HEK293 (cell line): ENCODE results near the gene SCART1.

ENCODE experiments used
- CTCF ChIA-PET: fragments of 350-600 bp; formaldehyde crosslinking; extraction: SDS; loops from one replicate; lab custom pipeline; 2021; ENCODE audit warnings: antibody characterized with exemption; lab: Yijun Ruan, JAX
- POLR2A ChIA-PET: fragments of 300-600 bp; formaldehyde crosslinking; extraction: SDS; loops from one replicate; lab custom pipeline; 2020; ENCODE audit warnings: antibody characterized with exemption, inconsistent platforms; lab: Yijun Ruan, JAX
- H3K27ac ChIP-seq: fragments of 200-500 bp; sonication (Bioruptor generic); 2 replicates; pipeline ENCODE4 v1.5.1; 2014; ENCODE audit warnings: low read depth, low read length, control low read depth, inconsistent platforms; ENCODE audit errors: extremely low read depth
- H3K36me3 ChIP-seq, 2 experiments: fragments of 200-500 bp in 1 of 2; sonication (Bioruptor generic) in 1 of 2; 1 replicate in 1 of 2; 2 replicates in 1 of 2; pipeline ENCODE4 v1.5.1; 2014 to 2017; ENCODE audit warnings: inconsistent platforms in 2 of 2, low read length in 2 of 2; ENCODE audit not compliant: control insufficient read depth in 2 of 2, insufficient read depth in 1 of 2
- H3K4me1 ChIP-seq: fragments of 200-500 bp; sonication (Bioruptor generic); 2 replicates; pipeline ENCODE4 v1.5.1; 2014; ENCODE audit warnings: mild to moderate bottlenecking, low read length, inconsistent platforms; ENCODE audit not compliant: control insufficient read depth, insufficient read depth
- H3K4me3 ChIP-seq: 2 replicates; pipeline ENCODE4 v1.5.1; 2011; ENCODE audit warnings: low read depth, mild to moderate bottlenecking, control low read depth, low read length, moderate library complexity
- H3K9me3 ChIP-seq: fragments of 200-500 bp; sonication (Bioruptor generic); 2 replicates; pipeline ENCODE4 v1.5.1; 2014; ENCODE audit warnings: low read depth, low read length, inconsistent platforms; ENCODE audit not compliant: control insufficient read depth, insufficient read depth
- BCL6B ChIP-seq: fragments of 450-650 bp; formaldehyde crosslinking; IDR thresholded peaks from 2 replicates; pipeline ENCODE4 v1.5.1; 2017; ENCODE audit warnings: missing biosample characterization, missing genetic modification characterization
- EGR2 ChIP-seq: fragments of 450-650 bp; formaldehyde crosslinking; IDR thresholded peaks from 2 replicates; pipeline ENCODE4 v1.5.1; 2016; ENCODE audit warnings: low read depth, missing biosample characterization, missing genetic modification characterization
- GLI4 ChIP-seq: fragments of 450-650 bp; formaldehyde crosslinking; IDR thresholded peaks from 2 replicates; pipeline ENCODE4 v1.5.1; 2016; ENCODE audit warnings: missing biosample characterization, missing genetic modification characterization
- HIC1 ChIP-seq: fragments of 450-650 bp; formaldehyde crosslinking; IDR thresholded peaks from 2 replicates; pipeline ENCODE4 v1.5.1; 2016; ENCODE audit warnings: missing biosample characterization, missing genetic modification characterization
- KLF10 ChIP-seq: fragments of 450-650 bp; IDR thresholded peaks from 2 replicates; pipeline ENCODE4 v1.5.1; 2018; ENCODE audit warnings: missing biosample characterization, mild to moderate bottlenecking, missing genetic modification characterization
- KLF9 ChIP-seq: fragments of 450-650 bp; formaldehyde crosslinking; IDR thresholded peaks from 2 replicates; pipeline ENCODE4 v1.5.1; 2016; ENCODE audit warnings: missing biosample characterization, missing genetic modification characterization, low read depth
- SETDB1 ChIP-seq: IDR thresholded peaks from one replicate; pipeline ENCODE4 v1.6.1; 2017; ENCODE audit warnings: mild to moderate bottlenecking, low read length, moderate library complexity, mixed read lengths; ENCODE audit not compliant: insufficient read length
- ZFP69B ChIP-seq: fragments of 450-650 bp; formaldehyde crosslinking; IDR thresholded peaks from 2 replicates; pipeline ENCODE4 v1.5.1; 2016; ENCODE audit warnings: missing biosample characterization, missing genetic modification characterization
- ZNF24 ChIP-seq: fragments of 450-650 bp; formaldehyde crosslinking; IDR thresholded peaks from 2 replicates; pipeline ENCODE4 v1.5.1; 2016; ENCODE audit warnings: missing biosample characterization, missing genetic modification characterization
- ZNF280D ChIP-seq: fragments of 450-650 bp; formaldehyde crosslinking; IDR thresholded peaks from 2 replicates; pipeline ENCODE4 v1.5.1; 2016; ENCODE audit warnings: missing biosample characterization, missing genetic modification characterization
- ZNF335 ChIP-seq: fragments of 450-650 bp; formaldehyde crosslinking; conservative IDR thresholded peaks from 2 replicates; pipeline ENCODE4 v1.5.1; 2016; ENCODE audit warnings: missing biosample characterization, missing genetic modification characterization
- ZNF37A ChIP-seq: fragments of 450-650 bp; IDR thresholded peaks from 2 replicates; pipeline ENCODE4 v1.5.1; 2018; ENCODE audit warnings: missing biosample characterization, missing genetic modification characterization
- ZNF391 ChIP-seq: fragments of 450-650 bp; formaldehyde crosslinking; IDR thresholded peaks from 2 replicates; pipeline ENCODE4 v1.5.1; 2016; ENCODE audit warnings: low read depth, missing biosample characterization, missing genetic modification characterization, borderline replicate concordance
- ZNF394 ChIP-seq: fragments of 450-650 bp; formaldehyde crosslinking; IDR thresholded peaks from 2 replicates; pipeline ENCODE4 v1.5.1; 2016; ENCODE audit warnings: missing biosample characterization, missing genetic modification characterization, mild to moderate bottlenecking, moderate library complexity, borderline replicate concordance
- ZNF510 ChIP-seq: fragments of 450-650 bp; formaldehyde crosslinking; IDR thresholded peaks from 2 replicates; pipeline ENCODE4 v1.5.1; 2018; ENCODE audit warnings: mild to moderate bottlenecking, missing genetic modification characterization, missing biosample characterization; ENCODE audit not compliant: insufficient replicate concordance
- ZNF530 ChIP-seq: fragments of 450-650 bp; formaldehyde crosslinking; IDR thresholded peaks from 2 replicates; pipeline ENCODE4 v1.5.1; 2016; ENCODE audit warnings: low read depth, missing biosample characterization, missing genetic modification characterization
- ZNF544 ChIP-seq: fragments of 450-650 bp; formaldehyde crosslinking; IDR thresholded peaks from 2 replicates; pipeline ENCODE4 v1.5.0; 2017; ENCODE audit warnings: missing biosample characterization, missing genetic modification characterization
- ZNF548 ChIP-seq: fragments of 450-650 bp; formaldehyde crosslinking; IDR thresholded peaks from 2 replicates; pipeline ENCODE4 v1.5.1; 2016; ENCODE audit warnings: missing biosample characterization, missing genetic modification characterization
- ZNF555 ChIP-seq: fragments of 450-650 bp; formaldehyde crosslinking; conservative IDR thresholded peaks from 2 replicates; pipeline ENCODE4 v1.5.1; 2017; ENCODE audit warnings: missing biosample characterization, mild to moderate bottlenecking, missing genetic modification characterization, inconsistent platforms
- ZNF707 ChIP-seq: fragments of 450-650 bp; formaldehyde crosslinking; IDR thresholded peaks from 2 replicates; pipeline ENCODE4 v1.5.1; 2016; ENCODE audit warnings: missing biosample characterization, missing genetic modification characterization
- ZNF791 ChIP-seq: fragments of 450-650 bp; formaldehyde crosslinking; IDR thresholded peaks from 2 replicates; pipeline ENCODE4 v1.5.1; 2016; ENCODE audit warnings: missing biosample characterization, missing genetic modification characterization
- ZSCAN4 ChIP-seq: fragments of 450-650 bp; formaldehyde crosslinking; IDR thresholded peaks from 2 replicates; pipeline ENCODE4 v1.5.1; 2017; ENCODE audit warnings: missing biosample characterization, missing genetic modification characterization
- ZSCAN5A ChIP-seq: fragments of 450-650 bp; formaldehyde crosslinking; IDR thresholded peaks from 2 replicates; pipeline ENCODE4 v1.5.1; 2016; ENCODE audit warnings: missing biosample characterization, missing genetic modification characterization

SCART1 gene

GRCh38 chr10:133473270-133473669, 19.5 kb downstream of the SCART1 start:
- POLR2A ChIA-PET, result no interaction called here
- CTCF ChIA-PET, result interaction anchor here (0.7 kb wide), 1 partner anchor 28 kb away, joined by 3 read pairs; no protein-coding TSS in a partner anchor
- Histone ChIP-seq H3K4me1 (no peaks in the 10 kb centered on the region), H3K4me3 (no peak overlapping the region), H3K9me3 (no peaks in the 10 kb centered on the region), H3K36me3 (no peaks in the 10 kb centered on the region), H3K27ac (no peak overlapping the region)
- TF ChIP-seq ZNF548 (no peak), ZFP69B (tag by site-specific recombination) (no peak), EGR2 (tag by site-specific recombination) (no peak), ZNF555 (tag by site-specific recombination) (no peak), ZNF791 (no peak), ZNF707 (tag by site-specific recombination) (no peak), KLF10 (no peak), KLF9 (tag by site-specific recombination) (no peak), ZNF391 (no peak), ZNF335 (tag by site-specific recombination) (no peak)
- TF ChIP-seq, all 188 proteins: peak for 0

GRCh38 chr10:133474027-133474426, 20.3 kb downstream of the SCART1 start:
- ChIA-PET CTCF (no interaction called here), POLR2A (no interaction called here)
- Histone ChIP-seq H3K27ac (no peak overlapping the region), H3K4me3 (no peak overlapping the region), H3K4me1 (no peaks in the 10 kb centered on the region), H3K9me3 (no peaks in the 10 kb centered on the region), H3K36me3 (no peaks in the 10 kb centered on the region)
- TF ChIP-seq SETDB1, result no peak
- no peak for TF ChIP-seq HIC1 (tag by site-specific recombination)
- TF ChIP-seq ZNF530 (tag by site-specific recombination), result no peak
- TF ChIP-seq ZSCAN4 (tag by site-specific recombination), result no peak
- no peak for TF ChIP-seq ZSCAN5A (tag by site-specific recombination)

GRCh38 chr10:133474665-133475424, 21.1 kb downstream of the SCART1 start:
- ChIA-PET CTCF (no interaction called here), POLR2A (no interaction called here)
- H3K9me3 ChIP-seq, result no peaks in the 10 kb centered on the region
- H3K4me3 ChIP-seq, result no peak overlapping the region
- H3K4me1 ChIP-seq, result no peaks in the 10 kb centered on the region
- no peaks in the 10 kb centered on the region for H3K36me3 ChIP-seq
- H3K27ac ChIP-seq, result no peak overlapping the region
- TF ChIP-seq GLI4 (no peak), BCL6B (tag by site-specific recombination) (no peak), ZNF510 (tag by site-specific recombination) (no peak), ZNF37A (no peak), ZNF24 (tag by site-specific recombination) (no peak), ZNF544 (no peak), ZNF394 (no peak), ZNF280D (no peak)
